Sigmoid colon (tissue), 4 donors: ENCODE measurements around the gene PNLIPRP2.

Source experiments
- EP300 ChIP-seq, 4 donors: sonication (generic); formaldehyde crosslinking; IDR thresholded peaks; one replicate each; pipeline ENCODE4 v1.6.1; 2017; ENCODE audit warnings: antibody characterized with exemption in 4 of 4
- POLR2A ChIP-seq, 2 donors: fragments of 450-650 bp; IDR thresholded peaks; one replicate each; pipeline ENCODE4 v1.6.1; 2016; ENCODE audit warnings: antibody characterized with exemption in 2 of 2, mild to moderate bottlenecking in 2 of 2, moderate library complexity in 2 of 2
- POLR2AphosphoS5 ChIP-seq, 4 donors: sonication (generic); formaldehyde crosslinking; IDR thresholded peaks; one replicate each; pipeline ENCODE4 v1.6.1; 2017; ENCODE audit warnings: antibody characterized with exemption in 4 of 4
- TF ChIP-seq, protein P1 (sequence below), 4 experiments: fragments of 450-650 bp in 3 of 4; fragments of 200-600 bp in 1 of 4; IDR thresholded peaks; one replicate each; pipeline ENCODE4 v1.5.1; 2016 to 2019; ENCODE audit warnings: antibody characterized with exemption in 4 of 4, mild to moderate bottlenecking in 3 of 4, moderate library complexity in 2 of 4

- TF ChIP-seq, protein P1, sequence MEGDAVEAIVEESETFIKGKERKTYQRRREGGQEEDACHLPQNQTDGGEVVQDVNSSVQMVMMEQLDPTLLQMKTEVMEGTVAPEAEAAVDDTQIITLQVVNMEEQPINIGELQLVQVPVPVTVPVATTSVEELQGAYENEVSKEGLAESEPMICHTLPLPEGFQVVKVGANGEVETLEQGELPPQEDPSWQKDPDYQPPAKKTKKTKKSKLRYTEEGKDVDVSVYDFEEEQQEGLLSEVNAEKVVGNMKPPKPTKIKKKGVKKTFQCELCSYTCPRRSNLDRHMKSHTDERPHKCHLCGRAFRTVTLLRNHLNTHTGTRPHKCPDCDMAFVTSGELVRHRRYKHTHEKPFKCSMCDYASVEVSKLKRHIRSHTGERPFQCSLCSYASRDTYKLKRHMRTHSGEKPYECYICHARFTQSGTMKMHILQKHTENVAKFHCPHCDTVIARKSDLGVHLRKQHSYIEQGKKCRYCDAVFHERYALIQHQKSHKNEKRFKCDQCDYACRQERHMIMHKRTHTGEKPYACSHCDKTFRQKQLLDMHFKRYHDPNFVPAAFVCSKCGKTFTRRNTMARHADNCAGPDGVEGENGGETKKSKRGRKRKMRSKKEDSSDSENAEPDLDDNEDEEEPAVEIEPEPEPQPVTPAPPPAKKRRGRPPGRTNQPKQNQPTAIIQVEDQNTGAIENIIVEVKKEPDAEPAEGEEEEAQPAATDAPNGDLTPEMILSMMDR (IDR thresholded peaks at IDR 0.05), result no peak
- no peak for TF ChIP-seq POLR2AphosphoS5 (IDR thresholded peaks at IDR 0.05)
- no peak for TF ChIP-seq EP300 (IDR thresholded peaks at IDR 0.05)
- TF ChIP-seq POLR2A (IDR thresholded peaks at IDR 0.05), result no peak
Measured at GRCh38 chr10:116636976-116637375, 16.2 kb downstream of the PNLIPRP2 start.
